Stimulated activated naive B cell treated with anti-CD40 and anti-IgM and Interleukin-4, amounts not matched to agents 10 μg/mL and 1 μg/mL and 100 μg/mL, for 72 hours (primary cell): ENCODE measurements around the gene CCDC88C.
A peak's percentile ranks its signal among the peaks of the same experiment; 100 is the strongest.

Experiments used
- ATAC-seq, 2 donors: fragments of 150-1000 bp; cut with Tn5 transposase; replicated peaks; 2 replicates each; pipeline ENCODE4 v1.10.0; 2021; ENCODE audit warnings: moderate library complexity in 1 of 2
- DNase-seq: peaks from one replicate; pipeline ENCODE4 v3.0.0; 2021
- H3K27ac Mint-ChIP-seq: one replicate; pipeline ENCODE4 v1.8.0; 2022; ENCODE audit warnings: mild to moderate bottlenecking, mixed read lengths
- H3K27me3 Mint-ChIP-seq, 2 donors: one replicate each; pipeline ENCODE4 v1.8.0; 2022; ENCODE audit warnings: mixed read lengths in 2 of 2
- H3K36me3 Mint-ChIP-seq, 2 donors: one replicate each; pipeline ENCODE4 v1.8.0; 2022; ENCODE audit warnings: mixed read lengths in 2 of 2, mild to moderate bottlenecking in 1 of 2
- H3K4me1 Mint-ChIP-seq, 2 donors: one replicate each; pipeline ENCODE4 v1.8.0; 2022; ENCODE audit warnings: mixed read lengths in 2 of 2, mild to moderate bottlenecking in 1 of 2
- H3K4me3 Mint-ChIP-seq, 2 donors: one replicate each; pipeline ENCODE4 v1.8.0; 2022; ENCODE audit warnings: mild to moderate bottlenecking in 2 of 2, mixed read lengths in 2 of 2, moderate library complexity in 1 of 2
- H3K9me3 Mint-ChIP-seq, 2 donors: one replicate each; pipeline ENCODE4 v1.8.0; 2022; ENCODE audit warnings: mixed read lengths in 2 of 2, mild to moderate bottlenecking in 1 of 2

CCDC88C gene

DNA sequence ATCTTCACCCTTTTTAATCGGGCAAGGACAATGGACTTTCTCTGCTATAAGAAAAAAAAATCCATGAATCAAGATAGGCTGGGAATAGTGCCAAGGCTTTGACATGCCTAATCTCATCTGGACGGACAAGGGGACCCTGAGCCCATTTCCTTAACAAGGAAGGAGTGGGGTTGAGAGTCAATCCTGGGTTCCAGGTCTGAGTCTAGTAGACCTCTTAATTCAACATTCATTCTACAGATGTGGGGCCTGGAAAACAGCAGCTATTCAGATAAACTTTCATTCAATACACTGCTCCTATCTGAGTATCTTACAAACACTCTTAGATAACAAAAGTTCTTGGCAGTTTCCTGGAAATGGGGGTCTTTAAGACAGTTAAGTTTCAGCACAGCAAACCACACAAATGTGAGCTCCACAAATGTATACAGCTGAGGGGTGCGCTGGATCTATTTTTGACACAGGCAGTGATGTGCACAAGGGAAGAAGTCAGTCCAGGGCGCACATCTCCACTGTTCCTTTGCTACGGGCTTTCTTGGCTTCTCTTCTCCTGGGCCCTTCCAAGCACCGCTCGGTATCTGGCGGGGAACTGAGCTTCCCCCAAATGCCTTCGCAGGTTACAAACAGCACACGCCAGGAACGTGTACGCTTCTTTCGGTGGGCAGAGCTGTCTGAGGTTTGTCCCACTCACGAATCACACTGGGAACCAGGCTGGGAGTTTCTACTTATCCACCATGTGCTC is 90.9 kb downstream of the CCDC88C start:
- Mint-ChIP-seq H3K27me3 (no peaks in the 10 kb centered on the region), H3K36me3 (peaks cover 45 to 74% of the 10 kb centered on the region in 2 donors), H3K9me3 (no peaks in the 10 kb centered on the region), H3K27ac (peak overlapping the region; percentile 91), H3K4me3 (no peak overlapping the region), H3K4me1 (peaks cover 65 to 98% of the 10 kb centered on the region in 2 donors)
- DNase-seq (no peak), ATAC-seq (no peak)

DNA sequence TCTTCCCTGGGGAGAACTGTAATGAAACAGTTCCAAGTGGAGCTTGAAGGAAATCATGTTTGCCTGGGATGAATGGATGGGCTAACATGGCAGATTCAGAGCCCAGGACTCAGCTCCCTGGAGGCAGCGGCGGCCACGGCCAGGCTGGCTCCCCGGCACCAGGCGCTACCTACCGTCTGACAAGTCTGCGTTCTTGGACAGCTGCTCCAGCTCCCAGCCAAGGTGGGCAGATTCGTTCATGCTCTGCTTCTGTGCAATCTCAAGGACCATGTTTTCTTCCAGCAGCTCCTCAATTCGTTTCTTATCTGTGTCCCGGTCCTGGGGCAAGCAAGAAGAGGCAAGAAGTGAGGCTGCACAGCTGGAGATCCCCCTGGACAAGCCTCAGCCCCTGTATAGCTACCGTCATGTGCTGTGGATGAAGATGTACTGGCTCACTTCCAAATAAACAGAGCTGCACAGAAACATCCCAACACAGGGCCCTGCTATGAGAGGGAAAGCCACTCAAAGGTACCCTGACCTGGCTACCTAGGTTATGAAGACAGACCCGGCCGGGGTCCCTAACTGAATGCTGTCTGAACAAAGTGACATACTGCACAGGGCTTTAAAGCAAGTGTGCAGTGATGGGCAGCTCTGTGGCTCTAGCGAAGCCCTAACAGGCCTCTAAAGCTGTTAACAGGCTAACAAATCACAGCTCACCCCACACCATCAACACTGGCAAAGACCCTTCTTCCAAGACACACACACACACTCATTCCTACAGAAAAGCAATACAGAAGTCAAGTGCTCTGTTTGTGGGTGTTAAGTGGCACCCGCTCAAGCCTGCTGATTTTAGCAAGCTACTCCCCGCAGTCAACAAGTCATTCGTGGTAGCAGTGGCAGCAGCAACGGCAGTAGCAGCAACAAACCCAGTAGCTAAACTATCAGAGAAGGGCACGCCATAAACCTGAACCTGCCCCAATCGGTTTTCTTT is 92.7 kb downstream of the CCDC88C start:
- DNase-seq: no peak
- no peak for ATAC-seq

GRCh38 chr14:91323671-91324605 is 93.7 kb downstream of the CCDC88C start:
- H3K4me3 Mint-ChIP-seq: peak overlapping the region; percentile 90
- DNase-seq (peak; percentile 88), ATAC-seq (peak; percentile 87 to 89)
- no peaks in the 10 kb centered on the region for H3K27me3 Mint-ChIP-seq
- peak overlapping the region; percentile 100 for H3K27ac Mint-ChIP-seq
- H3K4me1 Mint-ChIP-seq: peaks cover 50 to 78% of the 10 kb centered on the region in 2 donors
- peaks cover 43 to 71% of the 10 kb centered on the region in 2 donors for H3K36me3 Mint-ChIP-seq
- no peaks in the 10 kb centered on the region for H3K9me3 Mint-ChIP-seq

More for the DNA sequence above, 92.7 kb downstream of the CCDC88C start:
- peaks cover 53 to 86% of the 10 kb centered on the region in 2 donors for H3K4me1 Mint-ChIP-seq
- H3K9me3 Mint-ChIP-seq: no peaks in the 10 kb centered on the region
- peak overlapping the region; percentile 100 for H3K27ac Mint-ChIP-seq
- H3K27me3 Mint-ChIP-seq: no peaks in the 10 kb centered on the region
- peaks cover 39 to 73% of the 10 kb centered on the region in 2 donors for H3K36me3 Mint-ChIP-seq
- H3K4me3 Mint-ChIP-seq: peak overlapping the region; percentile 90

- Mint-ChIP-seq H3K4me1 (peaks cover 55 to 79% of the 10 kb centered on the region in 2 donors), H3K27me3 (no peaks in the 10 kb centered on the region)
Observed at GRCh38 chr14:91323031-91323430, 94.6 kb downstream of the CCDC88C start.

DNA sequence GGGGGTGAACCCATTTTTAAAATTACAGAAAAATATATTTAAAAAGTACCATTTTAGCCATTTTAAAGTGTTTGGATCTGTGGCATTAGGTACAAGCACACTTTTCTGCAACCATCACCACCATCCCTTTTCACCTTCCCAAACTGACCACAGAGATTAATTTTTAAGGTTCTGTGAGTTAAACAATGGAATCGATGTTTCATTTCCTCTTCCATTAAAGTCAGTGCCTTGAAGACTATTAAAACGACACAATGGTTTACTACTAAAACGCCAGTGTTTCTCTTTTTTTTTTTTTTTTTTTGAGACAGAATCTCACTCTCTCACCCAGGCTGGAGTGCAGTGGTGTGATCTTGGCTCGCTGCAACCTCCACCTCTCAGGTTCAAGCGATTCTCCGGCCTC is 95.0 kb downstream of the CCDC88C start:
- DNase-seq: no peak
- Mint-ChIP-seq H3K36me3 (peaks cover 50 to 75% of the 10 kb centered on the region in 2 donors), H3K27ac (peak overlapping the region; percentile 100), H3K4me3 (peak overlapping the region in 1 of 2 donors; percentile 90), H3K27me3 (no peaks in the 10 kb centered on the region), H3K4me1 (peaks cover 57 to 79% of the 10 kb centered on the region in 2 donors), H3K9me3 (no peaks in the 10 kb centered on the region)
- ATAC-seq: no peak

More at GRCh38 chr14:91323031-91323430, 94.6 kb downstream of the CCDC88C start:
- Mint-ChIP-seq H3K4me3 (peak overlapping the region; percentile 90), H3K36me3 (peaks cover 49 to 73% of the 10 kb centered on the region in 2 donors), H3K9me3 (no peaks in the 10 kb centered on the region), H3K27ac (peak overlapping the region; percentile 100)
- ATAC-seq (no peak), DNase-seq (no peak)

DNA sequence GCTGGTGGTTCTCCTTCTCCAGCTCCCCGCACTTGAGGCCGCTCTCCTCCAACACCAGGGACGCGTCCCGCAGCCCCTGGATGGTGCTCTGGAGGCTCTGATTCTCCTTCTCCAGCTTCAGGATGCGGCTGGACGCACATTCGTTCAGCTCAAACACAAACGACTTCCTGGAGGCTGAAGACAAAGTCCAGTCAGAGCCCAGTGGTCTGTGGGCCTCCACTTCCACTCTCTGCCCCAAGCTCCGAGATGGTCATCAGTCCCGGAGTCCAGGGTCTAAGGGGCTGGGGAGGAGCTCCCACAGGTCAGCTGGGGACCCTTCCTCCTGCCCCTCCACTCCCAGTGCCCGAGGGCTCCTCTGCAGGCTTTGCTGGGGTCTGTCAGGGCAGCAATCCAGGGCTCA is 96.5 kb downstream of the CCDC88C start:
- Mint-ChIP-seq H3K27ac (peak overlapping the region; percentile 90), H3K4me1 (peaks cover 64 to 80% of the 10 kb centered on the region in 2 donors), H3K27me3 (no peaks in the 10 kb centered on the region), H3K36me3 (peaks cover 61 to 77% of the 10 kb centered on the region in 2 donors), H3K4me3 (no peak overlapping the region), H3K9me3 (no peaks in the 10 kb centered on the region)
- ATAC-seq: no peak
- no peak for DNase-seq

GRCh38 chr14:91320266-91320665 is 97.4 kb downstream of the CCDC88C start:
- H3K36me3 Mint-ChIP-seq: peaks cover 59 to 77% of the 10 kb centered on the region in 2 donors
- H3K27ac Mint-ChIP-seq: peak overlapping the region; percentile 87
- no peaks in the 10 kb centered on the region for H3K9me3 Mint-ChIP-seq
- peaks cover 63 to 80% of the 10 kb centered on the region in 2 donors for H3K4me1 Mint-ChIP-seq
- no peaks in the 10 kb centered on the region for H3K27me3 Mint-ChIP-seq
- H3K4me3 Mint-ChIP-seq: no peak overlapping the region
- DNase-seq (no peak), ATAC-seq (no peak)

- no peak for ATAC-seq
- H3K4me1 Mint-ChIP-seq: peaks cover 59 to 79% of the 10 kb centered on the region in 2 donors
- no peaks in the 10 kb centered on the region for H3K9me3 Mint-ChIP-seq
- H3K36me3 Mint-ChIP-seq: peaks cover 52 to 77% of the 10 kb centered on the region in 2 donors
- H3K27me3 Mint-ChIP-seq: no peaks in the 10 kb centered on the region
- H3K4me3 Mint-ChIP-seq: no peak overlapping the region
- H3K27ac Mint-ChIP-seq: peak overlapping the region; percentile 95
- DNase-seq: no peak
Observed at GRCh38 chr14:91318911-91319310, 98.7 kb downstream of the CCDC88C start.

DNA sequence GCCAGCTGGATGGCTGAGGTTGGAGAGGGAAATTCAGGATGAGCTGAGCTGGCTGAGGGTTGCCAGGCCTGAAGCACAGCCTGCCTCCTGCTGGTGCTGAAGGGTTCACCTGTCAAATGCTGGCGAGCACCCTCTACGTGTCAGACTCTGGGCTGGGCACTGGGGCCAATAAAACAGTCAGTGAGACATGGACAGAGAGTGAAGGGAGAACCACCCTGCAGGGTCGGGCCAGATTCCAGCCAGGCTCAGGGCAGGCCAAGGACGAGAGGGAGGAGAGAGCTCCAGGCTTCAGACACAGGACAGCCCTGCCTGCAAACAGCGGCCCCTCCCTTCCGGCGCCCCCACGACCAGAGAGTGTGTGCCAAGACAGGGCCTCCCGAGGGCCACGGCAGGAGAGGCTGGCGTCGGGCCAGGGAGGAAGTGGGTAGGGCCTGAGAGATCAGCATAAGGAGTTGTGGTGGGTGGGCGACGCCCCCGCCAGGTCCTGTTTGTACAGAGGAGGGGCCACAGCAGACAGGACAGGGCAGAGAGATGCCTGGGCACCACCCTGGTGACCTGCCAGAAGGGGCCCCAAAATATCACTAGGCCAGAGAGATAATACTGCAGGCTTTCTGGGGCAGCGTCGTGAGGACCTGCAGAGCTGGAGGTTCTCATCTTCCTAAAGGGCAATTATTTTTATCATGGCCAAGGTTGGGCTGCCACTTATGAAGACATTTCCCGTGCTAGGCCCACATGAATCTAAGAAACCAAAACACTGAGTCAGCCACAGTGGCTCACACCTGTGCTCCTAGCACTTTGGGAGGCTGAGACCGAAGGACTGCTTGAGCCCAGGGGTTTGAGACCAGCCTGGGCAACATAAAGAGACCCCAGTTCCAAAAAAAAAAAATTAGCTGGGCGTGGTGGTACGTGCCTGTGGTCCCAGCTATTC is 100.0 kb downstream of the CCDC88C start:
- H3K4me3 Mint-ChIP-seq: peak overlapping the region; percentile 59 to 60
- ATAC-seq (peak; percentile 51 to 69), DNase-seq (peak; percentile 77)
- no peaks in the 10 kb centered on the region for H3K9me3 Mint-ChIP-seq
- no peaks in the 10 kb centered on the region for H3K27me3 Mint-ChIP-seq
- peak overlapping the region; percentile 95 for H3K27ac Mint-ChIP-seq
- peaks cover 62 to 83% of the 10 kb centered on the region in 2 donors for H3K36me3 Mint-ChIP-seq
- H3K4me1 Mint-ChIP-seq: peaks cover 60 to 79% of the 10 kb centered on the region in 2 donors

GRCh38 chr14:91316761-91317160 is 100.9 kb downstream of the CCDC88C start:
- Mint-ChIP-seq H3K36me3 (peaks cover 59 to 79% of the 10 kb centered on the region in 2 donors), H3K9me3 (no peaks in the 10 kb centered on the region), H3K27me3 (no peaks in the 10 kb centered on the region), H3K4me3 (peak overlapping the region; percentile 58 to 59), H3K4me1 (peaks cover 53 to 71% of the 10 kb centered on the region in 2 donors), H3K27ac (peak overlapping the region; percentile 95)
- ATAC-seq: no peak
- DNase-seq: no peak

DNA sequence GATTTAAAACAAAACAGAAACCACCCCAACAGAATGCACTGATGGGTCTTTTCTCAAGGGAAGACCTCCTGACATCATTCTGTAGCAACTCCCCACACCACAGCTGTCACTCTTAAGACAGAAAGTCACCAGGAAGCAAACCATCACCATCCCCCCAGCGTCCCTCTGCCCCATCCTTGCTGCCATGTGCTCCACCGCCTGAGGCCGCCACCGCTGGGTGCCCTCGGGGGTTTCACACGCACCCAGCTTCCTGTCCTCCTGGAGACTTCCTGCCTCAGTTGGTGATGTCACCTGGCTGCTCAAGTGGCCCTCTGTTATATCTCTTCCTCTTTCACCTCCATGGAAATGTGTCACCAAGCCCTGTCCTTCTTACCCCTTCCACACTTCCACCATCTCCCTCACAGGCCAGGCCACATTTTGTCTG is 101.8 kb downstream of the CCDC88C start:
- Mint-ChIP-seq H3K27ac (peak overlapping the region; percentile 95), H3K4me1 (peaks cover 53 to 72% of the 10 kb centered on the region in 2 donors), H3K36me3 (peaks cover 63 to 78% of the 10 kb centered on the region in 2 donors), H3K4me3 (peak overlapping the region; percentile 71), H3K9me3 (no peaks in the 10 kb centered on the region), H3K27me3 (no peaks in the 10 kb centered on the region)
- ATAC-seq: peak; percentile 81 to 83
- peak; percentile 91 for DNase-seq

- ATAC-seq (no peak), DNase-seq (no peak)
- no peaks in the 10 kb centered on the region for H3K27me3 Mint-ChIP-seq
- H3K4me1 Mint-ChIP-seq: peaks cover 57 to 85% of the 10 kb centered on the region in 2 donors
- H3K9me3 Mint-ChIP-seq: no peaks in the 10 kb centered on the region
- peak overlapping the region; percentile 95 for H3K27ac Mint-ChIP-seq
- no peak overlapping the region for H3K4me3 Mint-ChIP-seq
- peaks cover 57 to 79% of the 10 kb centered on the region in 2 donors for H3K36me3 Mint-ChIP-seq
Observed at GRCh38 chr14:91313852-91314251, 103.8 kb downstream of the CCDC88C start.
